RWPE1 (cell line): ENCODE results near the gene PRKAR2B.
A peak's percentile ranks its signal among the peaks of the same experiment; 100 is the strongest.

Experiments used
- CTCF ChIA-PET: fragments of 350-600 bp; sonication (Branson Sonifier 250); formaldehyde crosslinking; extraction: SDS; loops from one replicate; lab custom pipeline; 2021; lab: Yijun Ruan, JAX
- POLR2A ChIA-PET: fragments of 400-600 bp; formaldehyde crosslinking; extraction: SDS; loops from one replicate; lab custom pipeline; 2020; ENCODE audit warnings: antibody characterized with exemption; ENCODE audit not compliant: low non-redundant PET; lab: Yijun Ruan, JAX
- DNase-seq: peaks from one replicate; pipeline ENCODE4 v3.0.0; 2012; ENCODE audit warnings: low spot score
- H3K27ac ChIP-seq: fragments of 450-650 bp; 2 replicates; pipeline ENCODE4 v1.5.1; 2017
- CTCF ChIP-seq: fragments of 450-650 bp; conservative IDR thresholded peaks from 2 replicates; pipeline ENCODE4 v1.5.1; 2017; ENCODE audit warnings: low read depth, mild to moderate bottlenecking

Gene PRKAR2B

GRCh38 chr7:107032720-107033438 is 11.6 kb upstream of the PRKAR2B start:
- no peak overlapping the region for H3K27ac ChIP-seq
- ChIA-PET POLR2A (no interaction called here), CTCF (no interaction called here)
- no peak for TF ChIP-seq CTCF
- DNase-seq, result no peak

- no peak for TF ChIP-seq CTCF
- CTCF ChIA-PET, result no interaction called here
- no peak overlapping the region for H3K27ac ChIP-seq
- POLR2A ChIA-PET, result no interaction called here
- DNase-seq, result no peak
Observed at GRCh38 chr7:107034553-107034952, 10.0 kb upstream of the PRKAR2B start.

- ChIA-PET CTCF (no interaction called here), POLR2A (no interaction called here)
- DNase-seq, result peak; percentile 37
- no peak overlapping the region for H3K27ac ChIP-seq
- no peak for TF ChIP-seq CTCF
Observed at GRCh38 chr7:107035446-107035845, 9.1 kb upstream of the PRKAR2B start.

- TF ChIP-seq CTCF, result no peak
- ChIA-PET CTCF (no interaction called here), POLR2A (no interaction called here)
Observed at GRCh38 chr7:107036535-107036934, 8.0 kb upstream of the PRKAR2B start.

GRCh38 chr7:107037717-107038603 is 6.5 kb upstream of the PRKAR2B start:
- ChIA-PET POLR2A (no interaction called here), CTCF (interaction anchor here (0.6 to 0.7 kb wide), 2 partner anchors 20 to 31 kb away, joined by 3 read pairs; no protein-coding TSS in a partner anchor)
- TF ChIP-seq CTCF, result no peak
- H3K27ac ChIP-seq, result no peak overlapping the region
- no peak for DNase-seq

More at GRCh38 chr7:107036535-107036934, 8.0 kb upstream of the PRKAR2B start:
- no peak for DNase-seq
- H3K27ac ChIP-seq, result no peak overlapping the region

- ChIA-PET CTCF (interaction anchor here (0.6 to 0.8 kb wide), 2 partner anchors 43 to 1240 kb away, joined by 4 to 5 read pairs; no protein-coding TSS in a partner anchor), POLR2A (no interaction called here)
- no peak for TF ChIP-seq CTCF
- H3K27ac ChIP-seq, result no peak overlapping the region
- no peak for DNase-seq
Observed at GRCh38 chr7:107039199-107039900, 5.2 kb upstream of the PRKAR2B start.
